SK-N-MC (cell line): ENCODE data around the gene DMWD.

ENCODE experiments used
- EZH2 ChIP-seq: fragments of 200-600 bp; sonication (generic); IDR thresholded peaks from one replicate; pipeline ENCODE4 v1.6.1; 2017; ENCODE audit warnings: antibody characterized with exemption
- FOXP2 ChIP-seq: optimal IDR thresholded peaks from 2 replicates; pipeline ENCODE3; 2011; ENCODE audit warnings: mild to moderate bottlenecking, moderate library complexity; ENCODE audit not compliant: insufficient read depth; ENCODE audit errors: extremely low read length, control extremely low read depth
- POLR2AphosphoS5 ChIP-seq: IDR thresholded peaks from 2 replicates; pipeline ENCODE4 v1.6.1; 2012; ENCODE audit warnings: mild to moderate bottlenecking, low read depth, low read length, borderline replicate concordance

DNA sequence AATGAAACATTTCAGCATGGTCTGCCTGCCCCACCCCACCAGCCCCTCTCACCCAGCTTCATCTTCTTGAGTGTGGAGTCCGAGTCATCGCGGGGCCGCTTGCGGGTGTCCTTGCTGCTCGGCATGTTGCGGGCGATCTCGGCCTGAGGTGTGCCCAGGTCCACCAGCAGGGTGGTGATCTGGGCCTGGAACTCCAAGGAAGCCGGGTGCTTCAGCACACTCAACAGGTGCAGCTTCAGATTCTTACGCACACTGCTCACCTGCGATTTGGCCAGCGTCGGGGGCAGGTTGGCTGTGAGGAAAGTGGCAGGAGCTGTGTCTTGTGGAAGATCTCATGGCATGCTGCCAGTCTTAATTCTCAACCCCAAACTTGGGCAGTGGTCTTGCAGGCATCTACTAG, 49.6 kb upstream of the DMWD start:
- TF ChIP-seq POLR2AphosphoS5 (no peak), EZH2 (no peak), FOXP2 (no peak)
